OCI-LY3 (cell line): Measurements from ENCODE around the gene CCDC12.

Experiments used
- H2AFZ ChIP-seq: fragments of 200-600, 300-600 bp; shearing (Covaris generic); 2 replicates; pipeline ENCODE4 v1.6.0; 2014; ENCODE audit warnings: antibody characterized with exemption, low read depth, low read length
- H3K27ac ChIP-seq: fragments of 200-600, 300-600 bp; sonication (generic); 2 replicates; pipeline ENCODE4 v1.5.1; 2014; ENCODE audit warnings: mild to moderate bottlenecking, low read length, moderate library complexity, mixed read lengths
- H3K27me3 ChIP-seq: fragments of 200-600, 300-600 bp; sonication (generic); 2 replicates; pipeline ENCODE4 v1.6.1; 2014; ENCODE audit warnings: low read depth, low read length, mixed read lengths
- H3K36me3 ChIP-seq: fragments of 200-600, 300-600 bp; sonication (generic); replicated peaks from 2 replicates; pipeline ENCODE3; 2014; ENCODE audit warnings: low read depth, low read length, mixed read lengths
- H3K4me1 ChIP-seq: fragments of 300-600, 200-600 bp; sonication (generic); 2 replicates; pipeline ENCODE4 v1.6.1; 2014; ENCODE audit warnings: low read length, mixed read lengths
- H3K4me2 ChIP-seq: fragments of 200-600, 300-600 bp; sonication (generic); 2 replicates; pipeline ENCODE4 v1.6.1; 2014; ENCODE audit warnings: low read length, mixed read lengths
- H3K4me3 ChIP-seq: fragments of 300-600, 200-600 bp; sonication (generic); 2 replicates; pipeline ENCODE4 v1.5.1; 2014; ENCODE audit warnings: antibody characterized with exemption, mild to moderate bottlenecking, low read length, moderate library complexity
- H3K79me2 ChIP-seq: fragments of 300-600, 200-600 bp; shearing (Covaris generic); 2 replicates; pipeline ENCODE4 v1.6.1; 2014; ENCODE audit warnings: mild to moderate bottlenecking, low read length, mixed read lengths
- H3K9ac ChIP-seq: fragments of 300-600, 200-600 bp; shearing (Covaris generic); 2 replicates; pipeline ENCODE4 v1.6.0; 2014; ENCODE audit warnings: mild to moderate bottlenecking, low read length, moderate library complexity
- H3K9me3 ChIP-seq: fragments of 200-600, 300-600 bp; shearing (Covaris generic); 2 replicates; pipeline ENCODE4 v1.6.1; 2014; ENCODE audit warnings: low read length, mixed read lengths; ENCODE audit not compliant: insufficient read depth
- H4K20me1 ChIP-seq: fragments of 200-600, 300-600 bp; sonication (generic); 2 replicates; pipeline ENCODE4 v1.6.1; 2016; ENCODE audit warnings: low read length, mixed read lengths; ENCODE audit not compliant: insufficient read depth
- CTCF ChIP-seq: fragments of 200-600, 300-600 bp; sonication (generic); IDR thresholded peaks from 2 replicates; pipeline ENCODE4 v1.5.1; 2014; ENCODE audit warnings: antibody characterized with exemption, low read length, low read depth
- EZH2phosphoT487 ChIP-seq: fragments of 200-600 bp; shearing (Covaris generic); IDR thresholded peaks from 2 replicates; pipeline ENCODE4 v1.6.1; 2018; ENCODE audit warnings: antibody characterized with exemption, mixed run types, low read depth

CCDC12 gene

GRCh38 chr3:46962990-46963389, 13.6 kb downstream of the CCDC12 start:
- H3K79me2 ChIP-seq: peaks cover 88% of the 10 kb centered on the region
- TF ChIP-seq EZH2phosphoT487 (no peak), CTCF (no peak)
- no peak overlapping the region for H2AFZ ChIP-seq
- H3K27me3 ChIP-seq: no peaks in the 10 kb centered on the region
- no peak overlapping the region for H3K27ac ChIP-seq
- peaks cover 23% of the 10 kb centered on the region for H3K4me1 ChIP-seq
- no peaks in the 10 kb centered on the region for H3K9me3 ChIP-seq
- H3K4me2 ChIP-seq: no peak overlapping the region
- H3K9ac ChIP-seq: no peak overlapping the region
- peaks cover 80% of the 10 kb centered on the region for H4K20me1 ChIP-seq
- H3K36me3 ChIP-seq: peaks cover 48% of the 10 kb centered on the region
- H3K4me3 ChIP-seq: no peak overlapping the region

- peaks cover 23% of the 10 kb centered on the region for H3K4me1 ChIP-seq
- peaks cover 42% of the 10 kb centered on the region for H3K36me3 ChIP-seq
- no peak overlapping the region for H3K4me3 ChIP-seq
- no peak overlapping the region for H2AFZ ChIP-seq
- H3K79me2 ChIP-seq: peaks cover 88% of the 10 kb centered on the region
- no peak overlapping the region for H3K27ac ChIP-seq
- H4K20me1 ChIP-seq: peaks cover 78% of the 10 kb centered on the region
- no peaks in the 10 kb centered on the region for H3K9me3 ChIP-seq
- no peak overlapping the region for H3K9ac ChIP-seq
- H3K27me3 ChIP-seq: no peaks in the 10 kb centered on the region
- no peak for TF ChIP-seq CTCF
- TF ChIP-seq EZH2phosphoT487: no peak
- no peak overlapping the region for H3K4me2 ChIP-seq
Measured at GRCh38 chr3:46962427-46962826, 14.1 kb downstream of the CCDC12 start.

DNA sequence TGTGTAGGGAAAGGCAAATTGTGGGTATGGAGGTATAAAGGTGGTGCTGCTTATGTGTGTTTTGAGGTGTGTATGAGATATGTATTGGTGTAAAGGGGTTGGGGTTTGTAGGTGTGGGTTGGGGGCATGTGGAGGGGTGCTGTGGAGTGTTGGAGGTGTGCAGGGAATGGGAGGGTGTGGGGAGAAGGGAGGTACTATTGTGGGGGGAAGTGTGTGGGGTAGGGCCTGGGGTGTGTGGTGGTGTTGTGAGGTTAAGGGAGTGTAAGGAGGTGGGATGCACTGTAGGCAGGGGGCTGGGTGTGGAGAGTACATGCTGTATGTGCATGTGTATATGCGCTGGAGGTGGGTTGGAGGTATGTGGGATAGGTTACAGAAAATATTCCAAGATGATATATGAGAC, 15.7 kb downstream of the CCDC12 start:
- Histone ChIP-seq H3K9me3 (no peaks in the 10 kb centered on the region), H3K4me2 (peak overlapping the region; percentile 29; the same call in 1 of the 2 replicates), H3K4me1 (peaks cover 36% of the 10 kb centered on the region), H3K9ac (no peak overlapping the region), H3K27me3 (no peaks in the 10 kb centered on the region), H2AFZ (no peak overlapping the region), H3K36me3 (peaks cover 31% of the 10 kb centered on the region), H3K27ac (0 out of 2 replicates have a peak overlapping the region, but pooled peaks have one; percentile 23), H3K4me3 (no peak overlapping the region), H3K79me2 (peaks cover 88% of the 10 kb centered on the region), H4K20me1 (peaks cover 78% of the 10 kb centered on the region)
- TF ChIP-seq CTCF (no peak), EZH2phosphoT487 (no peak)

GRCh38 chr3:46960081-46960701, 16.4 kb downstream of the CCDC12 start:
- Histone ChIP-seq H2AFZ (no peak overlapping the region), H3K36me3 (peaks cover 25% of the 10 kb centered on the region), H4K20me1 (peaks cover 78% of the 10 kb centered on the region), H3K4me2 (peak overlapping the region; percentile 29), H3K27ac (peak overlapping the region; percentile 23), H3K9ac (no peak overlapping the region), H3K4me1 (peaks cover 42% of the 10 kb centered on the region), H3K27me3 (no peaks in the 10 kb centered on the region), H3K79me2 (peaks cover 88% of the 10 kb centered on the region), H3K4me3 (no peak overlapping the region), H3K9me3 (no peaks in the 10 kb centered on the region)
- TF ChIP-seq CTCF: no peak
- no peak for TF ChIP-seq EZH2phosphoT487
